ENCODE measurements around the gene LEAP2.

LEAP2 gene

DNA sequence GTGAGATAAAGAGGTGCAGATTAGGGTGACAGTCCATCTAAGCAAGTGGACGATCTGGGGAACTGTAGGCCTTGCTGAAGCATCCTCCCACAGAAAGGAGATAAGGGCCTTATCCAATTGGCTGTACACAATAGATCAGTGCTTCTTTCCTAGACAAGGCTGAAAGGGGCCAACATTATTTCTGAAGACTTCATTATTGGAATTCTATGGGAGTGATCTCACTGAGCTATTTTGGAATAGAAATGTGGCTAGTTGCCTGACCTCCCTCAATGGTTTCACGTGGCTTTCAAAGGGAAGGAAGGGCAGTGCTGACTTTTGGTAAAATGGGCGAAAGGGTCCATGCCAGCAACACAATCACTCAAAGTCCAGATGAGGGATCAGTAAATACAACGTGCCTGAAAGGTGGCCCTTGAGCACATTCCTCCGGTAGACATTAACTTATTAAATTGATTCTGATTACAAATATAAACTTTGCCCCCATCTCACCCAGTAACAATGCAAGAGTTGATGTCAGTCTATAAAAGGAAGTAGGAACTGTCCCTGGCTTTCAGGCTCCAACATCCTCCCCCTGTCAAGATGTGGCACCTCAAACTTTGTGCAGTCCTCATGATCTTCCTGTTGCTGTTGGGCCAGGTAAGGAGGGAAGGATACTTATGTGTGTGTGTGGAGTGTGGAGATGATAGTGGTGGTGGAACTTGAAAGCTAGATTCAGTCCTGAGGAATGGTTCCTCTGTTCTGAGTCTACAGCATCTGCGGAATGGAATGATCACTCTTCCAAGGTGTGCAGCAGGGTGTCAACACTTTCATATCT, at the start of gene LEAP2:
TSS of gene LEAP2 (plus strand) at position 550 of the 811 bp plus-strand sequence. CDS start at position 577, 27 bp downstream.
- TF ChIP-seq TCF12 (IDR thresholded peaks at IDR 0.05; ENCODE audit: low read depth) = no peak
- no peak for TF ChIP-seq FOXM1 (IDR thresholded peaks at IDR 0.05; ENCODE audit: borderline replicate concordance, low read depth)
- no peak for TF ChIP-seq RAD21 (IDR thresholded peaks at IDR 0.05; ENCODE audit: low read depth)
- no peak for TF ChIP-seq EGR1 (IDR thresholded peaks at IDR 0.05)
- TF ChIP-seq NFIC (IDR thresholded peaks at IDR 0.05) = no peak
- no peak for TF ChIP-seq YY1 (IDR thresholded peaks at IDR 0.05; ENCODE audit: low read depth)
- no peak for TF ChIP-seq ZBTB7A (IDR thresholded peaks at IDR 0.05; ENCODE audit: low read depth)
- TF ChIP-seq MAX (IDR thresholded peaks at IDR 0.05) = no peak
- no peak for TF ChIP-seq CREB1 (IDR thresholded peaks at IDR 0.05; ENCODE audit: low read depth)
- TF ChIP-seq TAF1 (IDR thresholded peaks at IDR 0.05; ENCODE audit: low read depth) = no peak
- no peak for TF ChIP-seq EP300 (IDR thresholded peaks at IDR 0.05; ENCODE audit: borderline replicate concordance)
- TF ChIP-seq TEAD4 (IDR thresholded peaks at IDR 0.05) = no peak
- TF ChIP-seq REST (IDR thresholded peaks at IDR 0.05; ENCODE audit: low read depth) = no peak

GRCh38 chr5:132824426-132824825, 49.0 kb upstream of the LEAP2 start:
- TF ChIP-seq EGR1 (IDR thresholded peaks at IDR 0.05) (no peak), TAF1 (IDR thresholded peaks at IDR 0.05; ENCODE audit: low read depth) (no peak), TCF12 (IDR thresholded peaks at IDR 0.05; ENCODE audit: low read depth) (no peak), CREB1 (IDR thresholded peaks at IDR 0.05; ENCODE audit: low read depth) (no peak), NFIC (IDR thresholded peaks at IDR 0.05) (no peak), EP300 (IDR thresholded peaks at IDR 0.05; ENCODE audit: borderline replicate concordance) (no peak), REST (IDR thresholded peaks at IDR 0.05; ENCODE audit: low read depth) (no peak), CEBPB (IDR thresholded peaks at IDR 0.05) (no peak)

- TF ChIP-seq TCF12 (IDR thresholded peaks at IDR 0.05; ENCODE audit: low read depth) = no peak
- TF ChIP-seq, protein P1, sequence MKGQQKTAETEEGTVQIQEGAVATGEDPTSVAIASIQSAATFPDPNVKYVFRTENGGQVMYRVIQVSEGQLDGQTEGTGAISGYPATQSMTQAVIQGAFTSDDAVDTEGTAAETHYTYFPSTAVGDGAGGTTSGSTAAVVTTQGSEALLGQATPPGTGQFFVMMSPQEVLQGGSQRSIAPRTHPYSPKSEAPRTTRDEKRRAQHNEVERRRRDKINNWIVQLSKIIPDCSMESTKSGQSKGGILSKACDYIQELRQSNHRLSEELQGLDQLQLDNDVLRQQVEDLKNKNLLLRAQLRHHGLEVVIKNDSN (IDR thresholded peaks at IDR 0.05) = no peak
- TF ChIP-seq MAX (IDR thresholded peaks at IDR 0.05) = no peak
- no peak for TF ChIP-seq FOXM1 (IDR thresholded peaks at IDR 0.05; ENCODE audit: borderline replicate concordance, low read depth)
- TF ChIP-seq EGR1 (IDR thresholded peaks at IDR 0.05) = no peak
- no peak for TF ChIP-seq CEBPB (IDR thresholded peaks at IDR 0.05)
These were observed 48.2 kb upstream of the LEAP2 start for GRCh38 chr5:132825033-132825833.

DNA sequence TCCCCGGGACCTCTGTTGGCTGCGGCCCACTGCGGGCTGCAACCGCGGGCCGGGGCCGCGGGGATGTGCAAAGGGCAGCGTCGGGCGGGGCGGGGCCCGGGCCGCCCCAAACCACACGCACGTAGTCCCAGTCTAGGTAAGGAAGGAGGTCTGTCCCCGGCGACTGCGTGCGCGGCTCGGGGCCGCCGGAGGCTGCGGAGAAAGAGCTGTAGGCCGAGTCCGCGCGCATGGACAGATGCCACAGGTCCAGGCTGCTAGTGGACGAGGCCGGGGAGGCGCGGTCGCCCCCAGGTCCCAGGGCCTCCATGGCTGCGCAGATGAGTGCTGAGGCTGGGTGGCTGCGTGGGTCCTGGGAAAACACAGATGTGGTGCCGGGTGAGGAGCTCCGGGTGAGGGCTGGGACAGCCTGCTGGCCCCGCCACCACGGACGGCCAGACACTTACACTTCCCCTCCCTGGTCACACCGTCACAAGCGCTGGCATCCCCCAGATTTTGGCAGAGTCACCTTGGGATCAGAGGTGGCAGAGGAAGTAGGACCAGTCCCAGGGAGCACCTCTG, 47.6 kb upstream of the LEAP2 start:
- TF ChIP-seq REST (IDR thresholded peaks at IDR 0.05; ENCODE audit: low read depth) (no peak), TEAD4 (IDR thresholded peaks at IDR 0.05) (no peak), EGR1 (IDR thresholded peaks at IDR 0.05) (no peak), TAF1 (IDR thresholded peaks at IDR 0.05; ENCODE audit: low read depth) (no peak), FOXM1 (IDR thresholded peaks at IDR 0.05; ENCODE audit: borderline replicate concordance, low read depth) (no peak), CREB1 (IDR thresholded peaks at IDR 0.05; ENCODE audit: low read depth) (no peak), NFIC (IDR thresholded peaks at IDR 0.05) (no peak), ZBTB7A (IDR thresholded peaks at IDR 0.05; ENCODE audit: low read depth) (no peak), CEBPB (IDR thresholded peaks at IDR 0.05) (no peak), EP300 (IDR thresholded peaks at IDR 0.05; ENCODE audit: borderline replicate concordance) (no peak), RAD21 (IDR thresholded peaks at IDR 0.05; ENCODE audit: low read depth) (no peak)
- TF ChIP-seq, protein P1 (IDR thresholded peaks at IDR 0.05) = no peak
